NCI-H2196 treated with DMSO at 0.1 percent for 48 hours (cell line): ENCODE data around the gene TMEM17.

Source experiments
- DNase-seq: peaks from one replicate; lab custom pipeline; 2025; ENCODE audit not compliant: unreplicated experiment; lab: John Stamatoyannopoulos, UW

The TMEM17 gene

GRCh38 chr2:62474176-62474575 lies 31.8 kb downstream of the TMEM17 start:
- DNase-seq = no peak

GRCh38 chr2:62473246-62473827 lies 32.7 kb downstream of the TMEM17 start:
- DNase-seq = no peak

- no peak for DNase-seq
Measured at GRCh38 chr2:62472312-62472711, 33.7 kb downstream of the TMEM17 start.

GRCh38 chr2:62471816-62472215 lies 34.2 kb downstream of the TMEM17 start:
- DNase-seq = no peak

DNA sequence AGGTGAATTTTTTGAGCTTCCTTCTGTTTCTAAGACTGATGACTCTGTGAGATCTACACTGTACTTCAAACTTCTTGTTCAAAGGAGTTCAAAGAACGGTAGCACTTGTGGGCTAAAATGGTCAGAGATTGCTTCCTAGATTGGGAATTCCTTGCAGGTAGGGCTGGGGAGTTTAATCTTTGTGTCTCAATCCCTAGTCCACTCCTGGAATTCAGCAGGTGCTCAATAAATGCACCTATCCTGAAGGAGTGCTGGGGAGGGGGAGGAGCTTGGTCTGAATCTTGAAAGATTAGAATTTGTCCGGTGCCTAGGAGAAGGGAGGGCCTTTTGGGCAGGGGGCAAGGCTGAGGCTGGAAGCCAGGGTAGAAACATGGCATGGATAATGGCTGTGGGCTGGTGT lies 34.6 kb downstream of the TMEM17 start:
- DNase-seq = no peak

GRCh38 chr2:62469548-62469947 lies 36.4 kb downstream of the TMEM17 start:
- no peak for DNase-seq

DNA sequence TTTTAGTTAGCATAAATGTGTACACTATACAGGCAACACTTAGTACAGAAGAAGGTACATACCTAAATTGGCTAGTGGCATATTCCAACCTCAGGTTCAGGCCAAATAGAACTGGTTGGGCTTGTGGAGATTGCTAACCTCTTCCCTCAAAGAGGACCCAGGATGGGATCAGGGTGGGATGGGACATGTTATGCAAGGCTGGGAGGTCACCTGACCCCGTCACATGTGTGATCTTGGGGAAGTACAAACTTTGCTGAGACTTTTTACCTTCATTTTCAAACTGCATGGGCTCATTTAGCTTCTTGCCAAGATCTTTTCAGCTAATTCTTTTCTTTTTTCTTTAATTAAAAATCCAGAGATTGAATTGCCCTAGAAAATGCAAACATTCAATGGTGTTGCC lies 36.9 kb downstream of the TMEM17 start:
- DNase-seq = no peak

DNA sequence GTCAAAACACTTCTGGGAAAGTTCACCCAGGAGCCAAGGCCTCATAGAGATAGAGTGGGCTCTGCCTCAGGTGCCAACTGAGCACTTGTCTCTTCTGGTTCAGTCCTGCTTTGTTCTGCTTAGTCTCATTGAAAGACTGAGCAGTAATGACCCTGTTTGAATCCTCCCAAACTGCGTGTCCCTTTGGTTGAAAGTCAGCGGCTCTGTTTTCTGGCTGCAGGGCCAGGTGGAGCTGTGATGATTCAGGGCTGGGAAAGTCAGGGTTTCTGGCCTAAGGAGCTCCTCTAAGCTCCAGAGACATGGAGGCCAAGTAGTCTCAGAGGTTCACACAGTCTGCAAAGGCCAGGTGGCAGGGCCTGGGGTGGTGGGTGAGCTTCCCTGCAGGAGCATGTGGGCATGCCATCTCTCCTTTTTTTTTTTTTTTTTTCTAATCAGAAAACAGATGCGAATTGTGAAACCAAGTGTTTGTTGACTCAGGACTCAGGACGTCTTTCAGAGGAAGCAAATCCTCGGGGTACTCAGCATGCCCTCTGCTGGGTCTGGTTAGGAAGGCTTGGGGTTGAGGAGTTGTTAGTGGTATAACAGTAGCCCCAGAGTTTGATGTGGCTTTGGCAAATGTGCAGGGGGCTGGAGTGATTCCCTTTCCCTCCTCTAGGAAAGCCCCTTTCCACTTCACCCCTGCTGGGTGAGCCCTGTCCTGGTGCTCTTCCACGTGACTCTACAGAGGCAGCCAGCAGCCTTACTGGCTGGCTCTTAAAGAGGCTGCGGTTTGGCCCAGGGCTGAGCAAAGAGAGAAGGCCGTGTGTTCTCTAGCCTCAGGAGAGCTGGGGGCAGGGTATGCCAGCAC lies 38.3 kb downstream of the TMEM17 start:
- no peak for DNase-seq

GRCh38 chr2:62467100-62467474 lies 38.9 kb downstream of the TMEM17 start:
- DNase-seq = no peak

DNA sequence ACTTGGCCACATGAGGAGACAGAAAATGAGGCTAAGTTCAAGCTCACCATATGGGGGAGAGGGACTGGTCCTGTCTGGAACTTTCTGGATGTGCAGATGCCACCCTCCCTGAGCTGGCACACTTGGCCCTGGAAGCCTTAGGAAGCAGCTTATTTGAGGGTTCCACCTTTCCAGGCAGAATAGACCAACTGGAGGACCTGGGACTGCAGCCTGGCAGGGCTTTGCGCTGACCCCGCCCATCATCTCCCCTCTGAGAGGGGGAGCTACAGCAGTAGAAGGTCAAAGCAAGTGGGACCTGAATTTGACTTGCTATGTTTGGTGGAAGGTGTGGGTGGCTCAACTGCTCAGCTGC lies 39.5 kb downstream of the TMEM17 start:
- DNase-seq = no peak

- no peak for DNase-seq
Measured at GRCh38 chr2:62465741-62466502, 40.1 kb downstream of the TMEM17 start.

DNA sequence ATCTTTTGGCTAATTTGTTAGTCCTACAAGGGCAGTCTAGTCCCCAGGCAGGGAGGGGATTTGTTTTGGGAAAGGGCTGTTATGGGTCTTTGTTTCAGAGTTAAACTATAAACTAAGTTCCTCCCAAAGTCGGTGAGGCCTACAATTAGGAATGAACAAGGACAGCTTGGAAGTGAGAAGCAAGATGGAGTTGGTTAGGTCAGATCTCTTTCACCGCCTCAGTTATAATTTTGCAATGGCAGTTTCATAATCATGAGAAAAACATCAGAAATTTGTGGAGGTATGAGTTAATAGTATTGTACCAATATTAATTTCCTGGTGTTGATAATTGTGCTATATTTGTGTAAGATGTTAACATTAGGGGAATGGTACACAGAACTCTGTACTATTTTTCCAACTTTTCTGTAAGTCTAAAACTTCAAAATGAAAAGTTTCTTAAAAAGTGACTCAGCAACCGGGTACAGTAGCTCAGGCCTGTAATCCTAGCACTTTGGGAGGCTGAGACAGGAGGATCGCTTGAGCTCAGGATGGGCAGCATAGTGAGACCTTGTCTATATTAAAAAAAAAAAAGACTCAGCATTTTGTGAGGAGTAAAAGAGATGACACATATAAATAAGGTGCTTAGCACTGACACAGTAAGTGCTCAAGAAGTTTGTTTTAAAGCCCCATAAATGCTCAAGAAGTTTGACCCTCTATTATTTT lies 40.8 kb downstream of the TMEM17 start:
- no peak for DNase-seq

DNA sequence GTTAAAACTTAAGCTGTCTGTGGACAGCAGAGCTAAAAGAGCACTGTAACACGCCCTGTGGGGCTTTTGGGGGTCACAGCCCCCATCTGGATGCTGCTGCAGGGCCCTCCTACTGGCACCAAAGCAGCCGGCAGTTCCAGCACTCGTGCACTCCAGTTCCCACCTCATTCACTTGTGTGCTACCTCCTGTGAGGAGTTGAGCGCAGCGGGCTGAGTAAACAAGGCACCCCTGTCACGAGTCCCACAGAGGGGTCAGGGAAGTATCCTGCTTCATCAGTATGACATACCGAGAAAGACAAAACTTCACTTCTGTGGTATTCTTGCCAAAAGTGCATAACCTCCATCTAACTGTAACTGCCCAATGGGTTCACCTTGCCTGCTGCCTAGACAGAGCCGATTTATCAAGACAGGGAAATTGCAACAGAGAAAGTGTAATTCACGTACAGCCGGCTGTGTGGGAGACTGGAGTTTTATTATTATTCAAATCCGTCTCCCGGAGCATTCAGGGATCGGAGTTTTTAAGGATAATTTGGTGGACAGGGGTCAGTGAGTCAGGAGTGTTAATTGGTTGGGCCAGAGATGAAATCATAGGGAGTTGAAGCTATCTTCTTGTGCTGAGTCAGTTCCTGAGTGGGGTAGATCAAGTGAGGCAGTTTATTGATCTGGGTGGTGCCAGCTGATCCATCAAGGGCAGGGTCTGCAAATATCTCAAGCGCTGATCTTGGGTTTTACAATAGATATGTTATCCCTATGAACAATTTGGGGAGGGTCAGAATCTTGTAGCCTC lies 41.6 kb downstream of the TMEM17 start:
- DNase-seq = no peak

GRCh38 chr2:62462211-62462610 lies 43.8 kb downstream of the TMEM17 start:
- DNase-seq = no peak

DNA sequence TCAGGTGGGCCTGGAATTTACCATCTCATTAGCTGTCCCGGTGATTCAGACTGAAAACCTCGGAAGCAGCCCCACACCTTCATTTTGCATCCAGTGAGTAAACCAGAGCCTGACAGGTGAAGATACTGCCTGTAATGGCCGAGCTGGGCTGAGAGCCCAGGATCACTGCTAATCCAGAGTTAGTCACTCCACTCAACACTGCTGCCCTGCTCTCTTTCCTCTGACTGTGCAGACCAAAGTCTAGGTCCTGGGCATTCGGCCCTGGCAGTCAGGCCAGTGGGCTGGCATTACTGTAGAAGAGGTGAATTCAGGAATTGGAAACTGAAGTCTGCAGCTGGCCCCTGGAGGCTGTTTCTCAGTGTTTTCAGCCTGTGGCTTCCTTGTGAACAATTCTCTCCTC lies 44.3 kb downstream of the TMEM17 start:
- no peak for DNase-seq

DNA sequence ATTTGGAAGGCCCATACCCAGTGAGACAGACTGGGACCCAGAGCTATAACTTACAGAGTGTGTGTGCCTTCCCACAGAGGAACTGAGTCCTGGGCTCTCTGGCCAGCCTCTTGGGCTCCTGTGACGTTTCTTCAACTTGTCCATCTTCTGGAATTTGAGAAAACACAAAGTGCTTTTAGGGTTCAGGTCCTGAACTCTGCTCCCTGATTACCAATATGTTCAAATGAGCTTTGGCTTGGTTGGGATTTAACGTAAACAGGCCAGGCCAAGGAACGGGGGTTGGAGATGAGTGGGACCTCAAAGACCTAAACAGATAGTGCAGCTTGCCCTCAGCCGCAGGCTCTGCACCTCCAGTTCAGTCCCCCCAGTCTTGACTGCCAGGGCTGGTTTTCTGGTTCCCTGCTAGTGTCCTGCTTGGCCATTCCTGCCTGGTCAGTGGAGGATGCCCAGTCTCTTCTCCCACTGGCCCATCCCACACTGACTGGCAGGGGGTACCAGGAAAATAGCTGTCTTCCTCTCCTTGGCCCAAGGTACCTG lies 44.9 kb downstream of the TMEM17 start:
- no peak for DNase-seq

DNA sequence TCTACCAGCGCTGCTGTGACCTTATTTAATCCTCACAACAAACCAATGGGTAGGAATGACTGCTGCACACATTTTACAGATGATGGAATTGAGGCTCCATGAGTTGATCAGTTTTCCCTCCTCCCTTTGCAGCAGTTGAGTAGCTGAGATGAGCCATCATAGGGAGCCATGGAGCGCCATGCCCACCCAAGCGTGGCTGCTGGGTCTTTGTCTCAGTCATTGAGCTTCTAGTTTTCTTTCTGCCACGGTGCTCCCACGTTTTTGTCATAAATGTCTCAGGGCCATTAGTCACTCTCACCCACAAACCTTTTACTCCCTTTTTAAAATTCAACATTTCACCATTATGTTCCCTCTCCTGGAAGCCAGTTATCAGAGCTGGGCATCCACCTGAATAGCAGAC lies 45.8 kb downstream of the TMEM17 start:
- no peak for DNase-seq

GRCh38 chr2:62459672-62460071 lies 46.3 kb downstream of the TMEM17 start:
- DNase-seq = no peak

DNA sequence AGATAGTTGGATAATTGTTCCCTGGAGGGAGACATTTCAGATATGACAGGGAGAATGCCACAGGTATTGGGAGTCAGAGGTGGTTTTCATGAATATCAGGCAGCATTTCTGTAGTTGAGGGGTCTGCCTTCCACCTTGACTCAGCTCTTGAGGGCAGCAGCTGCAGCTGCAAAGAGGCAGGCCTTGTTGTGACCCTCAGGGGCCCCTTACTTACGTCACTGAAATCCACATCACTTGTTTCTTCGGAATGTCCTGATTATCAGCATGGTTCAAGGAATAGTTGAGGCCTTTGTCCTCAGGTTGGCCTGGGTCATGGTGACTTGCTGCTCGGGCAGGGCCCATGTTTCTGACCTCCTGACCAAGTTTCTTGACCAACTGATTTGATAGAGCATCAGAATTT lies 46.9 kb downstream of the TMEM17 start:
- no peak for DNase-seq

DNA sequence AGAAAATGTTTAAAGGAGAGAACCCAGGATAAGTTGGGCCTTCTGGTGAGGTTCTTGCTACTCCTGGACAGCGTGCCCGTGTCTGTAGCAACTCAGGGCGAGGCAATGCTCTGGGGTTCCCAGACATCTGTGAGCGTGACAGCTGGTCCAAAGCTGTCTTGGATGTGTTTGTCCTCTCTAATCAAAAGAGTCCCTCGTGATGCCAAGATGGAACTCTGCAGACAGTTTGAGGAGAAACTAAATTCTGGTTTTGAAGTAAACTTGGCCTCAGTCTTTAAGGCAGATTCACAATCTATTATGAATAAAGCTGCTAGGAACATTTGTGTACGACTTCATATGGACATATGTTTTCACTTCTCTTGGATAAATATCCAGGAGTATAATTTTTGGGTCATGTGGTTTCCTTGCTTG lies 47.3 kb downstream of the TMEM17 start:
- DNase-seq = no peak
